ENCODE data around the gene HOXB1.

The HOXB1 gene

DNA sequence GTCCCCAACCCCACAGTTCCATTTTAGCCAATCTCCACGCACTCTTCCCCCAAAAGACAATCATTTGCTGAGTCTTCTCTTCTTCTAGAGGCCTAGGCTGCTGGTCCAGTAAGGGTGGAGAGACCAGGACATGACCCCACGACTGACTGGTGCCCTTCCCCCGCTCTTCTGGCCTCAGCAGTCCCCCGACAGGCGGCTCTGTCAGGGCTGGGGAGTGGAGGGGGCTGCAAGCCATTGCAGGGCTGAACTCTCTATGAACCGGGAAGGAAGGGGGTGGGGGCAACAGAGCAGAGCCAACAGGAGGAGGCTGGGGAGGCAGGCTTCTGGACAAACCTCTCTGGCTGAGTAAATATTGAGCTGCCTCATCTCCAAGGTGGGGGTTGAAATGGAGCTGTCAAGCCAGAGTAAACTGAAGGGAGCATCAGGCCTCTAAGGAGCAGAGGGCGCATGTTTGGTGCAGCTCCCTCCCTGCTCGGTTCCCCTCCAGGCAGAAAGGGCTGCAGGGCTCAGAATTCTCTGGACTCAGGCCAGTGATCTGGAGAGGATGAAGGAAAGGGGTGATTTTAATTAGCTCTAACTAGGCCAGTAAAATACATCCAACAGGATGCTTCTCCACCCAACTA is 8.7 kb downstream of the HOXB1 start:
- TF ChIP-seq, protein P1, sequence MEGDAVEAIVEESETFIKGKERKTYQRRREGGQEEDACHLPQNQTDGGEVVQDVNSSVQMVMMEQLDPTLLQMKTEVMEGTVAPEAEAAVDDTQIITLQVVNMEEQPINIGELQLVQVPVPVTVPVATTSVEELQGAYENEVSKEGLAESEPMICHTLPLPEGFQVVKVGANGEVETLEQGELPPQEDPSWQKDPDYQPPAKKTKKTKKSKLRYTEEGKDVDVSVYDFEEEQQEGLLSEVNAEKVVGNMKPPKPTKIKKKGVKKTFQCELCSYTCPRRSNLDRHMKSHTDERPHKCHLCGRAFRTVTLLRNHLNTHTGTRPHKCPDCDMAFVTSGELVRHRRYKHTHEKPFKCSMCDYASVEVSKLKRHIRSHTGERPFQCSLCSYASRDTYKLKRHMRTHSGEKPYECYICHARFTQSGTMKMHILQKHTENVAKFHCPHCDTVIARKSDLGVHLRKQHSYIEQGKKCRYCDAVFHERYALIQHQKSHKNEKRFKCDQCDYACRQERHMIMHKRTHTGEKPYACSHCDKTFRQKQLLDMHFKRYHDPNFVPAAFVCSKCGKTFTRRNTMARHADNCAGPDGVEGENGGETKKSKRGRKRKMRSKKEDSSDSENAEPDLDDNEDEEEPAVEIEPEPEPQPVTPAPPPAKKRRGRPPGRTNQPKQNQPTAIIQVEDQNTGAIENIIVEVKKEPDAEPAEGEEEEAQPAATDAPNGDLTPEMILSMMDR (IDR thresholded peaks at IDR 0.05; ENCODE audit: low read depth, low read length, missing control alignments): no peak
- no peak for DNase-seq (ENCODE audit: low read depth)
- in situ Hi-C loops (cut with HindIII; ENCODE audit: low sequenced_read_pairs): no loop called here
- no peak overlapping the region for H3K4me3 ChIP-seq (ENCODE audit: low read depth, low read length)

DNA sequence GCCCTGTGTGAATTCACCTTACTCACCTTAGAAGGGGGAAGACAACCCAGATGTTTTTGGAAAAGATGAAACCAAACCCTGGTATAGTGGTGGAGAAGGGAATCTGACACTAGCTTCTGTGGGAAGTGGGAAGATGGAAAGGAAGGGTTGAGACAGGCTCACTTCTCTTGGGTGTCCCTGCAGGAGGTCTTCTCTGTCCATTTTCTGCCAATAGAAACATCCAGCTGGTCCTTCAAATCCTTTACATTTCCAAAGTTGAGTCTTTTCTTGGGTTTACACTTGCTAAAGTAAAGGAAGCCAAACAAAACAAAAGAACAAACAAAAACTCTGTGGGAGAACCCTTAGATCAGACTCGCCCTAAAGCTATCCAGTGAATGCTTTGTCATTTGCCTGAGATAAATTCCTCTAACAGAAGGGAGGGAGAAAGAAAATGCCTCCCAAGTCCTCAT is 10.2 kb downstream of the HOXB1 start:
- TF ChIP-seq, protein P1 (IDR thresholded peaks at IDR 0.05; ENCODE audit: low read depth, low read length, missing control alignments): no peak
- in situ Hi-C loops (cut with HindIII; ENCODE audit: low sequenced_read_pairs): no loop called here
- DNase-seq (ENCODE audit: low read depth): no peak
- H3K4me3 ChIP-seq (ENCODE audit: low read depth, low read length): no peak overlapping the region

DNA sequence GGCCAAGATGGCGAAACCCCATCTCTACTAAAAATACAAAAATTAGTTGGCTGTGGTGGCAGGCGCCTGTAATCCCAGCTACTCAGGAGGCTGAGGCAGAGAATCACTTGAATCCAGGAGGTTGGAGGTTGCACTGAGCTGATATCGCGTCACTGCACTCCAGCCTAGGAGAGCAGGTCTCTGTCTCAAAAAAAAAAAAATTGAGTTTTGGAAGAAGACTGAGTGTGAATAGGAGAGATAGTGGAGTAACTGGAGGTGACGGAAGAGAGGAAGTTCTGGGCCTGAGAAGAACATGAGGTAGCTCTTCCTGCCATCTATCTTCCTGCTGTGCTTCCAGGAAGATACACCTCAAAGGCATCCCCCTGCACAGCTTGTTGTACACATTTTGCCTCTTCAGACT is 11.4 kb downstream of the HOXB1 start:
- in situ Hi-C loops (cut with HindIII; ENCODE audit: low sequenced_read_pairs): no loop called here
- DNase-seq (ENCODE audit: low read depth): no peak
- H3K4me3 ChIP-seq (ENCODE audit: low read depth, low read length): no peak overlapping the region
- TF ChIP-seq, protein P1 (IDR thresholded peaks at IDR 0.05; ENCODE audit: low read depth, low read length, missing control alignments): no peak

DNA sequence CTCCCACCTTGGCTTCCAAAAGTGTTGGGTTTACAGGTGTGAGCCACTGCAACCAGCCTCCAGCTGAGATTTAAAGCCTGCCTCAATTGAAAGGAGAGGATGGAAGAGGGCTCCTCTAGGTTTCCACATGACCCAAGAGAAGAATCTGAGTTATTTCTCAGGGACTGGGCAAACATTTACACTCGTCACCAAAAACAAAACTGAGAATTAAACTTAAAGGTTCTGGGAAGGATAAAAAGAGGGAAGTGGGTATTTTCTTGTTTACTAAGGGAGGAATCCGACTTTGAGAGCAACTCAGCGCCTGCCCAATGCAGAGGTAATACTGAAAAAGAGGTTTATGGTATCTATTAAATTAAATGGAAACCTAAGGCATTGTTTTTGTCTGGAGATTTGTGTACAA is 13.3 kb downstream of the HOXB1 start:
- DNase-seq (ENCODE audit: low read depth): no peak
- no peak overlapping the region for H3K4me3 ChIP-seq (ENCODE audit: low read depth, low read length)
- TF ChIP-seq, protein P1 (IDR thresholded peaks at IDR 0.05; ENCODE audit: low read depth, low read length, missing control alignments): no peak
- in situ Hi-C loops (cut with HindIII; ENCODE audit: low sequenced_read_pairs): no loop called here

DNA sequence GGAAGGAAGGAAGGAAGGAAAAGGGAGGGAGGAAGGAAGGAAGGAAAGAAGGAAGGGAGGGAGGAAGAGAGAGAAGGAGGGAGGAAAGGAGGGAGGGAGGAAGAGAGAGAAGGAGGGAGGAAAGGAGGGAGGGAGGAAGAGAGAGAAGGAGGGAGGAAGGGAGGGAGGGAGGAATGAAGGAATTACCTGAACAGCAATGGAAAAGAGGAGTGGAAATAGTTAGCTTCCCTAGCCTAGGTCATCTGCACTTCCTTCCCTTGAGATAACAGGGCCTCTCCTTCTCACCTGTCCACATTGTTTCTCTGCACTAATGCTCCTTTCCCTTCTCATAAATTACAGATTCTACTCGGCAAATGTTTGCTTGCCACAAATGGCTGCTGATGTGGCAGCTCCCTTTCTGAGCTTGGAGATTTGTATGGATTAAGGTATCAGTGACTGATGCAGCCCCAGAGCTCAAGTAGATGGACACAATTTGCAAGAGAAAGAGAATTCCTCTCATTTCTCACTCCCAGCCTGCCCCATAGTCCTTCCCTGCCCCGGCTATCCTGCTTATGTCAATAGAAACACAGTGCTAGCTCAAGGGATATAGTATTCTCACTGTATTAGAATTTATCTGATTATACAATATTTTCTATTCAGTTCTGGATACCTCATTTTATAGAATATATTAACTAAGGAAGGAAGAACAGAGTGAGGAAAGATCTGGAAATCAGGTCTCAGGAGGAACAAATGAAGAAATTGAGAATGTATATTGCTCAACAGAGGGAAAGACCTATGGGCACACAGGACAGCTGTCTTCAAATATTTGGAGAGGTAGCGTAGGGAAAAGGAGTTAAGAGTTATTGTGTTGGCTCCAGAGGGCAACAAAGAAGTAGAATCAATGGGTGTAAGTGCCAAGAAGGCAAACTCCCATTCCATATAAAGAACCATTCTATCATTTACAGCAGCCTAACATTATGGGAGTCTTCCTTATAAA is 14.6 kb downstream of the HOXB1 start:
- TF ChIP-seq, protein P1 (IDR thresholded peaks at IDR 0.05; ENCODE audit: low read depth, low read length, missing control alignments): no peak
- H3K4me3 ChIP-seq (ENCODE audit: low read depth, low read length): no peak overlapping the region
- in situ Hi-C loops (cut with HindIII; ENCODE audit: low sequenced_read_pairs): no loop called here
- DNase-seq (ENCODE audit: low read depth): no peak

DNA sequence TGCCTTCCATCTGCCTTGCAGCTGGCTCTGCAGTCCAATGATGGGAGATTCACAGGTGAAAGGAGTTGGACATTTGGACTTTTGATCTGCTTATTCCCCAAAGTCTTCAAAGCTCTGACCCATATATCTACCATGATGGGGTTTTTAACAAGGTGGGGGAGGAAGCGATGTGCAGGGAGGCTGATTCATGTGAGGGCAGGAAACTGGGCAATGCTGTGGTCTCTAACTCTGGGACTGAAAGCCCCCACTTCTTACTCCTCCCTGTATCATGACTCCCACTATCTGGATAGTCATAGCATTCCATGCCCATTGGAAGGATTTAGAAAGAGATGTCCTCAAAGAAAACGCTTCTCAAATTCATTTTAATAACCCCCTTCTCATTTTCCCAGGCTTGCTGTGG is 16.3 kb downstream of the HOXB1 start:
- no peak for DNase-seq (ENCODE audit: low read depth)
- in situ Hi-C loops (cut with HindIII; ENCODE audit: low sequenced_read_pairs): no loop called here
- TF ChIP-seq, protein P1 (IDR thresholded peaks at IDR 0.05; ENCODE audit: low read depth, low read length, missing control alignments): no peak
- no peak overlapping the region for H3K4me3 ChIP-seq (ENCODE audit: low read depth, low read length)
